IPS-20b (cell line): ENCODE data around the gene ARHGAP26.

Source experiments
- H3K27ac ChIP-seq: one replicate; pipeline ENCODE4 v1.5.1; 2013; ENCODE audit warnings: low read length
- H3K27me3 ChIP-seq: 2 replicates; pipeline ENCODE4 v1.6.1; 2013; ENCODE audit warnings: mild to moderate bottlenecking, low read length, inconsistent platforms; ENCODE audit not compliant: insufficient read depth
- H3K36me3 ChIP-seq: 2 replicates; pipeline ENCODE4 v1.6.1; 2013; ENCODE audit warnings: low read depth, mild to moderate bottlenecking, inconsistent platforms, low read length, moderate library complexity; ENCODE audit not compliant: insufficient read depth
- H3K4me1 ChIP-seq: 2 replicates; pipeline ENCODE4 v1.6.1; 2013; ENCODE audit warnings: mild to moderate bottlenecking, control low read depth, inconsistent platforms, low read length, moderate library complexity; ENCODE audit not compliant: insufficient read depth
- H3K4me3 ChIP-seq: 2 replicates; pipeline ENCODE4 v1.5.1; 2013; ENCODE audit warnings: mild to moderate bottlenecking, low read length, inconsistent platforms
- H3K9ac ChIP-seq: 2 replicates; pipeline ENCODE4 v1.6.1; 2013; ENCODE audit warnings: low read depth, mild to moderate bottlenecking, inconsistent platforms, low read length, moderate library complexity
- H3K9me3 ChIP-seq: 2 replicates; pipeline ENCODE4 v1.6.1; 2013; ENCODE audit warnings: mild to moderate bottlenecking, low read depth, low read length, inconsistent platforms; ENCODE audit not compliant: insufficient read depth

ARHGAP26 gene

GRCh38 chr5:143153332-143154119 is 383.3 kb downstream of the ARHGAP26 start:
- Histone ChIP-seq H3K4me1 (0 out of 2 replicates have a peak, but pooled peaks cover 5% of the 10 kb centered on the region), H3K9me3 (no peaks in the 10 kb centered on the region), H3K27me3 (no peaks in the 10 kb centered on the region), H3K9ac (no peak overlapping the region), H3K27ac (no peak overlapping the region), H3K36me3 (peaks cover 6% of the 10 kb centered on the region; the same call in 1 of the 2 replicates), H3K4me3 (no peak overlapping the region)

DNA sequence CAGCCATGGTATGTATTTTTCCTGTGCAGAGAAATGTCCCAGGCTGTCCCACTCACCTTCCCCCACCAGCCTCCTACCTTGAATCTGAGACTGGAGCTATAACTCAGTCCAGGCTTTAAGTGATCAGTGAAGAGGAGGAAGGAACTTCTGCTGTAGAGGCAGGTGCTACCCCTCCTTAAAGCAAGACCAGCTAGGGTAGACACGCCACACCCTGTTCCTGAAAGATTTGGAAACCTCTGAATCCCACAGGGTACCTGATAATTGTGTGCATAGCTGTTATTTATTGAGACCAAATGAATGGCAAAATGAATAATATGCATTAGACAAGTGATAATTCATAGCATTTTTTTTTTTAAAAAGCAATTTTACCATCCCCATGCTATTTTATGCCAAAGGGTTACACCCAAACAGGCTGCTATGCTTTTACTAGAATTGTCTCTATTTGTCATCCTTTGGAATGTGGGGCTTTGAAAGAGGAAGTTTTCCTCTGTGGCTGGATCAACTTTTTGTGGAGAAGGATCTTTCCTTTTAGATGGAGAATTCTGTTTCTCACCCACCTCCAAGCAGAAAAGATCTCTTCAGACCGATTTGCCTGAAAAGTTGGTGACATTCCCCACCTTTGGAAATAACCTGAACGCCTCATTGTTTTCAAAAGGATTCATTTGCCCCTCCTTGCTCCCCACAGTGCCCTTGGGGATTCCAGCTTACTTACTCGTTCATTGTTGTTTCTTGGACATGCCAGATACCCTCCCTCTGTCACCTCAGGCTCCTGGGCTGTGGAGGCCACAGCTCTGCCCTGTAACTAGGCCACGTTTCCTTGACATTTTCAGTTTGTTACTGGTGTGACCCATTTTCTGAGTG is 384.6 kb downstream of the ARHGAP26 start:
- Histone ChIP-seq H3K4me1 (0 out of 2 replicates have a peak, but pooled peaks cover 5% of the 10 kb centered on the region), H3K9ac (no peak overlapping the region), H3K9me3 (no peaks in the 10 kb centered on the region), H3K27me3 (no peaks in the 10 kb centered on the region), H3K4me3 (no peak overlapping the region), H3K36me3 (peaks cover 6% of the 10 kb centered on the region; the same call in 1 of the 2 replicates), H3K27ac (no peak overlapping the region)

- 0 out of 2 replicates have a peak, but pooled peaks cover 5% of the 10 kb centered on the region for H3K4me1 ChIP-seq
- peaks cover 2% of the 10 kb centered on the region; the same call in 1 of the 2 replicates for H3K36me3 ChIP-seq
- H3K27me3 ChIP-seq = no peaks in the 10 kb centered on the region
- H3K4me3 ChIP-seq = no peak overlapping the region
- no peak overlapping the region for H3K9ac ChIP-seq
- H3K27ac ChIP-seq = no peak overlapping the region
- no peaks in the 10 kb centered on the region for H3K9me3 ChIP-seq
These were observed 385.3 kb downstream of the ARHGAP26 start for GRCh38 chr5:143155455-143155854.

GRCh38 chr5:143156086-143156485 is 385.9 kb downstream of the ARHGAP26 start:
- no peak overlapping the region for H3K27ac ChIP-seq

GRCh38 chr5:143156572-143156971 is 386.4 kb downstream of the ARHGAP26 start:
- Histone ChIP-seq H3K4me1 (0 out of 2 replicates have a peak, but pooled peaks cover 5% of the 10 kb centered on the region), H3K9ac (no peak overlapping the region), H3K36me3 (no peaks in the 10 kb centered on the region), H3K27me3 (no peaks in the 10 kb centered on the region), H3K9me3 (no peaks in the 10 kb centered on the region), H3K27ac (no peak overlapping the region), H3K4me3 (no peak overlapping the region)

More at GRCh38 chr5:143156086-143156485, 385.9 kb downstream of the ARHGAP26 start:
- Histone ChIP-seq H3K9me3 (no peaks in the 10 kb centered on the region), H3K4me1 (0 out of 2 replicates have a peak, but pooled peaks cover 5% of the 10 kb centered on the region), H3K27me3 (no peaks in the 10 kb centered on the region), H3K4me3 (no peak overlapping the region), H3K36me3 (no peaks in the 10 kb centered on the region), H3K9ac (no peak overlapping the region)

DNA sequence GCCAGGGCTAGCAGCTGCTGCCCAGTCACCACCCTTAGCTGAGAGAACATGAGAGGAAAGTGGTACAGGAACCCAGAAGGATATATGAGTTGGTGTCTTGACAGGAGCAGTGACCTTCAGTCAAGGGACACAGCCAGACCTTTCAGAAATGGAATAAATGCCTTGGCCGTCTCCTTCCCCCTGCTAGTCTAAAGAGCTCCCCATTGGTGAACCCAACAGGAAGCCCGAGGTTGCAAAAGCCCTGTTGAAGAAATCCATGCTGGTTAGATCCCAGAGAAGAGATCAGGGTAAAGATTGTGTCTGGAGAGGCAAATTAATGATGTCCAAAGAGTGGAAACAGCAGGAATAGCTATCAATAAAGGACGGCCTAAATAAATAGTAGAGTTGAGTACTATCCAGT is 388.9 kb downstream of the ARHGAP26 start:
- Histone ChIP-seq H3K36me3 (no peaks in the 10 kb centered on the region), H3K4me1 (0 out of 2 replicates have a peak, but pooled peaks cover 5% of the 10 kb centered on the region), H3K9ac (no peak overlapping the region), H3K27ac (no peak overlapping the region), H3K4me3 (no peak overlapping the region), H3K9me3 (no peaks in the 10 kb centered on the region), H3K27me3 (no peaks in the 10 kb centered on the region)

GRCh38 chr5:143161885-143162540 is 391.8 kb downstream of the ARHGAP26 start:
- Histone ChIP-seq H3K27me3 (no peaks in the 10 kb centered on the region), H3K9ac (no peak overlapping the region), H3K4me3 (no peak overlapping the region), H3K9me3 (no peaks in the 10 kb centered on the region), H3K4me1 (no peaks in the 10 kb centered on the region), H3K36me3 (no peaks in the 10 kb centered on the region), H3K27ac (no peak overlapping the region)

DNA sequence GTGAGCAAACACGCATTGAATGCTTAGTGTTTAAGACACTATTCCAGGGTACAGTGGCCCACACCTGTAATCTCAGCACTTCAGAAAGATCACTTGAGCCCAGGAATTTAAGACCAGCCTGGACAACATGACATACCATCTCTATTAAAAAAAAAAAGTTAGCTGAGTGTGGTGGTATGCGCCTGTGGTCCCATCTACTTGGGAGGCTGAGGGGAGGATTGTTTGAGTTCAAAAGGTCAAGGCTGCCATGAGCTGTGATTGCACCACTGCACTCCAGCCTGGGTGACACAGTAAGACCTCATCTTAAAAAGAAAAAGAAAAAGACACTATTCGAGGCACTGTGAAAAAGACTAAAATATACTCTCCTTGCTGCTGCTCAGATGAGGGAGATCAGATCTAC is 392.6 kb downstream of the ARHGAP26 start:
- Histone ChIP-seq H3K9me3 (no peaks in the 10 kb centered on the region), H3K27me3 (no peaks in the 10 kb centered on the region), H3K4me3 (no peak overlapping the region), H3K27ac (no peak overlapping the region), H3K36me3 (no peaks in the 10 kb centered on the region), H3K9ac (no peak overlapping the region), H3K4me1 (peaks cover under 1% of the 10 kb centered on the region; the same call in 1 of the 2 replicates)

- H3K9ac ChIP-seq = no peak overlapping the region
- peaks cover 5% of the 10 kb centered on the region; the same call in 1 of the 2 replicates for H3K4me1 ChIP-seq
- no peak overlapping the region for H3K4me3 ChIP-seq
- H3K36me3 ChIP-seq = no peaks in the 10 kb centered on the region
- H3K9me3 ChIP-seq = no peaks in the 10 kb centered on the region
- H3K27ac ChIP-seq = no peak overlapping the region
- no peaks in the 10 kb centered on the region for H3K27me3 ChIP-seq
These were observed 394.4 kb downstream of the ARHGAP26 start for GRCh38 chr5:143164557-143164956.

GRCh38 chr5:143165049-143165880 is 395.1 kb downstream of the ARHGAP26 start:
- Histone ChIP-seq H3K9me3 (no peaks in the 10 kb centered on the region), H3K36me3 (no peaks in the 10 kb centered on the region), H3K27ac (no peak overlapping the region), H3K27me3 (no peaks in the 10 kb centered on the region), H3K4me3 (no peak overlapping the region), H3K9ac (no peak overlapping the region), H3K4me1 (peaks cover 5% of the 10 kb centered on the region; the same call in 1 of the 2 replicates)
